Right lobe of liver (tissue), 6 donors: ENCODE results near the gene ABHD2. TPM values are rescaled to one million over a fixed set of nuclear protein-coding genes. Genes with fewer than 3 reads are reported as not detected.
A peak's percentile ranks its signal among the peaks of the same experiment; 100 is the strongest.

Experiments
- ATAC-seq, 4 donors: fragments of 200-7000 bp; cut with Tn5 transposase; one replicate each; pipeline ENCODE4 v1.9.1; 2020; ENCODE audit warnings: mild to moderate bottlenecking in 4 of 4, moderate library complexity in 4 of 4
- DNase-seq, 3 donors: peaks; one replicate each; pipeline ENCODE4 v3.0.0-alpha.2; 2020
- H3K27ac ChIP-seq, 3 donors: fragments of 200-600 bp; one replicate each; pipeline ENCODE4 v1.8.0; 2022
- H3K27me3 ChIP-seq, 2 donors: fragments of 200-600 bp; one replicate each; pipeline ENCODE4 v1.8.0; 2022
- H3K36me3 ChIP-seq, 4 donors: fragments of 200-600 bp; sonication (generic) in 1 of 4; one replicate each; pipeline versions ENCODE4 v1.5.1 to v1.8.0; 2017 to 2022; ENCODE audit warnings: control low read depth in 1 of 4
- H3K4me1 ChIP-seq, 4 donors: fragments of 200-600 bp; sonication (generic) in 1 of 4; one replicate each; pipeline versions ENCODE4 v1.5.1 to v1.8.0; 2017 to 2022; ENCODE audit warnings: control low read depth in 1 of 4
- H3K4me3 ChIP-seq, 3 donors: fragments of 200-600 bp; one replicate each; pipeline ENCODE4 v1.8.0; 2022
- H3K9me3 ChIP-seq, 4 donors: fragments of 200-600 bp; sonication (generic) in 1 of 4; one replicate each; pipeline versions ENCODE4 v1.5.1 to v1.8.0; 2017 to 2022; ENCODE audit warnings: control low read depth in 1 of 4
- CTCF ChIP-seq, 4 donors: fragments of 200-600 bp in 3 of 4; fragments of 450-650 bp in 1 of 4; IDR thresholded peaks; one replicate each; pipeline versions ENCODE4 v1.5.1 to v1.8.0; 2016 to 2022; ENCODE audit warnings: antibody characterized with exemption in 4 of 4, mild to moderate bottlenecking in 2 of 4
- POLR2A ChIP-seq: fragments of 450-650 bp; IDR thresholded peaks from one replicate; pipeline ENCODE4 v1.6.1; 2017; ENCODE audit warnings: antibody characterized with exemption, mild to moderate bottlenecking
- WGBS: methylation state at CpG from one replicate; pipeline ENCODE4 v1.1.6; 2018; ENCODE audit warnings: low coverage, low lambda C conversion rate; ENCODE audit not compliant: insufficient coverage; ENCODE audit errors: missing lambda C conversion rate; 5-methylcytosine and 5-hydroxymethylcytosine counted together
- intact Hi-C, 2 donors: fragments of 100-400 bp; cut with DNase I; formaldehyde crosslinking; loops; one replicate each; pipeline versions ENCODE4 v1.11.2 to v1.14.1; 2022
- total RNA-seq, 6 experiments: library from RNA; depleted of rRNA in 2 of 6; stranded (reverse); fragments of >200 nt in 2 of 6; fragmentation: NEBNext Ultra II Directional in 3 of 6; extraction: Animal tissue kit (Norgen Biotek cat#: 25700) in 3 of 6; gene quantifications; one replicate each; pipeline versions ENCODE4 v1.1.0 to v1.2.4, GENCODE V29; 2016 to 2023
- donor health status: DM: no; HTN: yes; CAD: no.
- donor health status: DM: no; HTN: no; CAD: no.
- donor health status: DM: no; HTN: no; CAD: no.
- donor health status: DM: no; HTN: yes; CAD: no.
- donor health status: DM: no; HTN: yes; CAD: no.

ABHD2 gene
- total RNA-seq, 6 experiments from 2014 or later, result 136 to 392 (median 315) TPM

GRCh38 chr15:89057506-89058133, 30.6 kb upstream of the ABHD2 start:
- TF ChIP-seq CTCF (IDR thresholded peaks at IDR 0.05) (peak; percentile 97 to 99 (median 99)), POLR2A (no peak)
- intact Hi-C loops, result loop anchor here (5.0 to 10.0 kb wide), 2 partner anchors 120 to 127 kb away; no protein-coding TSS in a partner anchor

GRCh38 chr15:89058376-89058775, 29.9 kb upstream of the ABHD2 start:
- TF ChIP-seq CTCF (IDR thresholded peaks at IDR 0.05) (no peak), POLR2A (no peak)
- Histone ChIP-seq H3K27me3 (no peaks in the 10 kb centered on the region), H3K4me1 (no peaks in the 10 kb centered on the region), H3K27ac (no peak overlapping the region), H3K36me3 (no peaks in the 10 kb centered on the region), H3K9me3 (no peaks in the 10 kb centered on the region), H3K4me3 (no peak overlapping the region)
- WGBS, result 100% methylated on average over 1 of the region's 4 CpGs
- ATAC-seq (no peak), DNase-seq (no peak)
- intact Hi-C loops, result loop anchor here (5.0 to 10.0 kb wide), 2 partner anchors 119 to 126 kb away; no protein-coding TSS in a partner anchor

More at GRCh38 chr15:89057506-89058133, 30.6 kb upstream of the ABHD2 start:
- H3K27me3 ChIP-seq, result no peaks in the 10 kb centered on the region
- no peak overlapping the region for H3K27ac ChIP-seq
- 17% methylated on average over 12 of the region's 13 CpGs for WGBS
- no peaks in the 10 kb centered on the region for H3K9me3 ChIP-seq
- no peaks in the 10 kb centered on the region for H3K36me3 ChIP-seq
- H3K4me3 ChIP-seq, result no peak overlapping the region
- H3K4me1 ChIP-seq, result no peaks in the 10 kb centered on the region
- peak; percentile 97 to 100 (median 98) for ATAC-seq
- peak; percentile 77 to 85 (median 83) for DNase-seq

- TF ChIP-seq POLR2A (no peak), CTCF (IDR thresholded peaks at IDR 0.05) (no peak)
- Histone ChIP-seq H3K36me3 (no peaks in the 10 kb centered on the region), H3K27me3 (no peaks in the 10 kb centered on the region), H3K4me3 (no peak overlapping the region), H3K27ac (no peak overlapping the region), H3K4me1 (no peaks in the 10 kb centered on the region), H3K9me3 (no peaks in the 10 kb centered on the region)
- ATAC-seq (peak in 2 of 4 donors; percentile 8 to 40), DNase-seq (no peak)
- WGBS, result 63% methylated on average over 5 of the region's 5 CpGs
- intact Hi-C loops, result loop anchor here (5.0 to 10.0 kb wide), 2 partner anchors 118 to 126 kb away; no protein-coding TSS in a partner anchor
Observed at GRCh38 chr15:89058876-89059405, 29.3 kb upstream of the ABHD2 start.

GRCh38 chr15:89066280-89066679, 22.0 kb upstream of the ABHD2 start:
- Histone ChIP-seq H3K4me1 (no peaks in the 10 kb centered on the region), H3K4me3 (no peak overlapping the region), H3K27me3 (no peaks in the 10 kb centered on the region), H3K9me3 (no peaks in the 10 kb centered on the region), H3K36me3 (no peaks in the 10 kb centered on the region), H3K27ac (no peak overlapping the region)
- TF ChIP-seq POLR2A (no peak), CTCF (IDR thresholded peaks at IDR 0.05) (no peak)
- DNase-seq (no peak), ATAC-seq (no peak)
- intact Hi-C loops, result no loop called here
- WGBS, result 80% methylated on average over 1 of the region's 1 CpG
